Measurements from ENCODE around the gene ZSCAN9. TPM values are rescaled to one million over a fixed set of nuclear protein-coding genes. Genes with fewer than 3 reads are reported as not detected.

Gene ZSCAN9
- total RNA-seq, 4 donors from 2014 or later, result 12.6 to 26.1 (median 16.7) TPM

DNA sequence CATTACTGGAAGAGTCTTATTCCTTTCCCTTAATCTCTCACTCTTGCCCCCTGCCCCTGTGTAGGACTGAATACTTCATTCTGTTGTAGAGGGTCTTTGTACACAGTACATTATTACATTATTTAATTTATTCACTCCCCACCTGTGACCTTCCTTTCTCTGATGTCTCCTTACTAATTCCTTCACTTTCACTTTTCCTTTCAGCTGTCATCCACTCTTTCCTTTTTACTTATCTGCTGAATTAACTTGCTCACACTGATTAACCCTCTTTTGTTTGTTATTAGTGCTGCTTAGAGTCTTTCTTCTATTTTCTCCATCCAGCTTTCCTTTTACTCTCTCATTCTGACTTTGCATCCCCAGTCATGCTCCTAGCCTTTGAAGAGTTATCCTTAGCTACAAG is 49.8 kb downstream of the ZSCAN9 start:
- in situ Hi-C loops (cut with MboI; ENCODE audit: low pct_ligation_motif_present in 1 of 4, low pct_unique_long_range_greater_than_20kb in 1 of 4, low sequenced_read_pairs in 3 of 4), result loop anchor here in 1 of 4 donors (25.0 kb wide), 1 partner anchor 87 kb away; no protein-coding TSS in a partner anchor
- intact Hi-C loops (cut with DNase I; ENCODE audit: low total_unique reads), result no loop called here
- H3K4me1 ChIP-seq, result no peaks in the 10 kb centered on the region
- no peak overlapping the region for H3K4me3 ChIP-seq
- TF ChIP-seq POLR2AphosphoS5 (IDR thresholded peaks at IDR 0.05), result no peak
- TF ChIP-seq, protein P1, sequence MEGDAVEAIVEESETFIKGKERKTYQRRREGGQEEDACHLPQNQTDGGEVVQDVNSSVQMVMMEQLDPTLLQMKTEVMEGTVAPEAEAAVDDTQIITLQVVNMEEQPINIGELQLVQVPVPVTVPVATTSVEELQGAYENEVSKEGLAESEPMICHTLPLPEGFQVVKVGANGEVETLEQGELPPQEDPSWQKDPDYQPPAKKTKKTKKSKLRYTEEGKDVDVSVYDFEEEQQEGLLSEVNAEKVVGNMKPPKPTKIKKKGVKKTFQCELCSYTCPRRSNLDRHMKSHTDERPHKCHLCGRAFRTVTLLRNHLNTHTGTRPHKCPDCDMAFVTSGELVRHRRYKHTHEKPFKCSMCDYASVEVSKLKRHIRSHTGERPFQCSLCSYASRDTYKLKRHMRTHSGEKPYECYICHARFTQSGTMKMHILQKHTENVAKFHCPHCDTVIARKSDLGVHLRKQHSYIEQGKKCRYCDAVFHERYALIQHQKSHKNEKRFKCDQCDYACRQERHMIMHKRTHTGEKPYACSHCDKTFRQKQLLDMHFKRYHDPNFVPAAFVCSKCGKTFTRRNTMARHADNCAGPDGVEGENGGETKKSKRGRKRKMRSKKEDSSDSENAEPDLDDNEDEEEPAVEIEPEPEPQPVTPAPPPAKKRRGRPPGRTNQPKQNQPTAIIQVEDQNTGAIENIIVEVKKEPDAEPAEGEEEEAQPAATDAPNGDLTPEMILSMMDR (IDR thresholded peaks at IDR 0.05), result no peak
- TF ChIP-seq EP300 (IDR thresholded peaks at IDR 0.05; ENCODE audit: low read depth), result no peak
- TF ChIP-seq POLR2A (IDR thresholded peaks at IDR 0.05), result no peak
- DNase-seq, result no peak
- peaks cover 0 to 48% (median 19%) of the 10 kb centered on the region in 4 donors for H3K36me3 ChIP-seq
- H3K27me3 ChIP-seq, result no peaks in the 10 kb centered on the region
- H3K9me3 ChIP-seq, result no peaks in the 10 kb centered on the region
- H3K27ac ChIP-seq, result no peak overlapping the region

DNA sequence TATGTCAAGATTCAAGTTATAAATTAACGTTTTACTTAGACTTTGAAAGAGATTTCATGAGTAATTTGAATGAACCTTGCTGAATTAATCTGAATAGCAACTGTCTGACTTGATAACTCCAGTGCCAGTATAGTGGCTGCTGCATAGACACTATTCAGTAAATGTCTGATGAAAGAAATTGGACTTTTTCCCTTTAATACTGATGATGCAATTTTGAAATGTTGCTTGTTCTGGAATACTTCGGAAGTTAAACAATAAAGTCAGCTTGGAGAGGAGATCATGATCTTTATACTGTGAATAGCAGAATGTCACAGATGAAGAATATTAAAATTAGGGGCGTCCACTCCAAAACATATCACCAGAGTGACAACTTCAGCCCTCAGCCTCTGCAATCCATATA is 52.7 kb downstream of the ZSCAN9 start:
- in situ Hi-C loops (cut with MboI; ENCODE audit: low pct_ligation_motif_present in 1 of 4, low pct_unique_long_range_greater_than_20kb in 1 of 4, low sequenced_read_pairs in 3 of 4), result no loop called here
- DNase-seq, result no peak
- peaks cover 0 to 16% (median 3%) of the 10 kb centered on the region in 4 donors for H3K4me1 ChIP-seq
- no peak overlapping the region for H3K4me3 ChIP-seq
- H3K27ac ChIP-seq, result no peak overlapping the region
- intact Hi-C loops (cut with DNase I; ENCODE audit: low total_unique reads), result no loop called here
- H3K9me3 ChIP-seq, result no peaks in the 10 kb centered on the region
- 78 to 88% methylated on average over 3 of the region's 3 CpGs for WGBS, 2 donors (ENCODE audit: low coverage in 1 of 2)
- H3K27me3 ChIP-seq, result no peaks in the 10 kb centered on the region
- peaks cover 0 to 40% (median 13%) of the 10 kb centered on the region in 4 donors for H3K36me3 ChIP-seq
- TF ChIP-seq POLR2A (IDR thresholded peaks at IDR 0.05) (no peak), POLR2AphosphoS5 (IDR thresholded peaks at IDR 0.05) (no peak), EP300 (IDR thresholded peaks at IDR 0.05; ENCODE audit: low read depth) (no peak)
- TF ChIP-seq, protein P1 (IDR thresholded peaks at IDR 0.05), result no peak

DNA sequence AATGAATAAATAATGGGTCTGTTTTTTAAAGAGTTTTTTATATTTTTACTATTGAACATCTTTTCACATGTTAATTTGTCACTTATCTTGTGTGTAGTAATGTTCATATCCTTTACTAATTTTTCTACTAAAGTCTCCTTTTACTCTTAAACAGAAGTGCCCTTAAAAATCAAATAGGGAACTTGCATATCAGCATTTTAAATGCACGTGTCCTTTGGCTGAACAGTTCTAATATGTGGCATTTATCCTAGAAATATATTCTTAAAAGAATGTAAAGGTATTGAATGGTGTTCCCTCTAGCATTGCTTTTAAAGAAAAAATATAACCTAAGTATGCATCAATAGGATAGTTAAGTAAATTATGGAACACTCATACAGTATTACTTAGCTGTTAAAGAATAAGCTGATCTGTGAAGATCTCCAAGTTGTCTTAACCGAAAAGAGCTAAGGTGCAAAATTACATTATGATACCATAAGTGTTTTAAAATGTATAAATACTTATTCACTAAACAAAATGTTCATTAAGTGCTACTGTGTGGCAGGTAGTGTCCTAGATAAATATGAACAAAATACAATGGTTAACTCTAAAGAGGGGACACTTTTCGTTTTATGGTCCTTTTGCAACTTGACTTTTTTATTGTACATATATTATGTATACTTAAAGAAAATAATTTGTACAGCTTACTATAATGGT is 55.7 kb downstream of the ZSCAN9 start:
- H3K27ac ChIP-seq, result peak overlapping the region in 2 of 4 donors; percentile 45 to 51
- H3K27me3 ChIP-seq, result no peaks in the 10 kb centered on the region
- peak overlapping the region in 3 of 4 donors; percentile 45 to 67 (median 52) for H3K4me3 ChIP-seq

More for the DNA sequence above, 55.7 kb downstream of the ZSCAN9 start:
- no peak for DNase-seq
- H3K9me3 ChIP-seq, result no peaks in the 10 kb centered on the region
- H3K36me3 ChIP-seq, result peaks cover 0 to 11% (median 4%) of the 10 kb centered on the region in 4 donors
- intact Hi-C loops (cut with DNase I; ENCODE audit: low total_unique reads) (loop anchor here (10.0 kb wide), 1 partner anchor 54 kb away; the partner anchor contains the start of gene ZSCAN31), in situ Hi-C loops (cut with MboI; ENCODE audit: low pct_ligation_motif_present in 1 of 4, low pct_unique_long_range_greater_than_20kb in 1 of 4, low sequenced_read_pairs in 3 of 4) (no loop called here)
- 37 to 47% methylated on average over 3 of the region's 3 CpGs for WGBS, 2 donors (ENCODE audit: low coverage in 1 of 2)
- TF ChIP-seq POLR2AphosphoS5 (IDR thresholded peaks at IDR 0.05) (no peak), POLR2A (IDR thresholded peaks at IDR 0.05) (no peak), EP300 (IDR thresholded peaks at IDR 0.05; ENCODE audit: low read depth) (no peak)
- TF ChIP-seq, protein P1 (IDR thresholded peaks at IDR 0.05), result no peak
- peaks cover 0 to 16% (median 3%) of the 10 kb centered on the region in 4 donors for H3K4me1 ChIP-seq

All from transverse colon (tissue), 4 donors.